H9 (cell line): Measurements from ENCODE around the gene ZNF345. TPM values are rescaled to one million over a fixed set of nuclear protein-coding genes. Genes with fewer than 3 reads are reported as not detected.

ENCODE experiments used
- DNase-seq: peaks from one replicate; pipeline ENCODE4 v3.0.0-alpha.2; 2017
- H2AFZ ChIP-seq: one replicate; pipeline ENCODE4 v1.6.1; 2013; ENCODE audit warnings: mild to moderate bottlenecking, low read length, control low read depth, moderate library complexity
- H2AK5ac ChIP-seq: 2 replicates; pipeline ENCODE4 v1.6.1; 2013; ENCODE audit warnings: low read length, control low read depth, mixed read lengths; ENCODE audit not compliant: insufficient read length
- H2BK120ac ChIP-seq: one replicate; pipeline ENCODE4 v1.6.1; 2013; ENCODE audit warnings: low read depth, mild to moderate bottlenecking, low read length, control low read depth, inconsistent platforms; ENCODE audit not compliant: poor library complexity, severe bottlenecking
- H2BK12ac ChIP-seq: 2 replicates; pipeline ENCODE4 v1.6.1; 2013; ENCODE audit warnings: low read length, control low read depth, mixed read lengths, low read depth; ENCODE audit not compliant: insufficient read length
- H2BK15ac ChIP-seq: 2 replicates; pipeline ENCODE4 v1.6.1; 2013; ENCODE audit warnings: low read depth, low read length, control low read depth
- H2BK20ac ChIP-seq: one replicate; pipeline ENCODE4 v1.6.1; 2013; ENCODE audit warnings: low read depth, mild to moderate bottlenecking, low read length, control low read depth, inconsistent platforms; ENCODE audit not compliant: poor library complexity, severe bottlenecking
- H2BK5ac ChIP-seq: 2 replicates; pipeline ENCODE4 v1.6.1; 2013; ENCODE audit warnings: low read length, control low read depth, mixed read lengths; ENCODE audit not compliant: insufficient read length
- H3K14ac ChIP-seq: 2 replicates; pipeline ENCODE4 v1.6.1; 2013; ENCODE audit warnings: low read length, control low read depth; ENCODE audit not compliant: insufficient read depth
- H3K18ac ChIP-seq: 2 replicates; pipeline ENCODE4 v1.6.1; 2013; ENCODE audit warnings: low read depth, mild to moderate bottlenecking, mixed read lengths, low read length, control low read depth; ENCODE audit not compliant: insufficient read length
- H3K23ac ChIP-seq: 2 replicates; pipeline ENCODE4 v1.6.1; 2013; ENCODE audit warnings: low read length, control low read depth, mixed read lengths, low read depth; ENCODE audit not compliant: insufficient read length
- H3K23me2 ChIP-seq: 2 replicates; pipeline ENCODE4 v1.6.1; 2013; ENCODE audit warnings: low read depth, mild to moderate bottlenecking, mixed read lengths, low read length, control low read depth; ENCODE audit not compliant: insufficient read length, poor library complexity, severe bottlenecking
- H3K27ac ChIP-seq: 2 replicates; pipeline ENCODE4 v1.5.1; 2013; ENCODE audit warnings: low read length, control low read depth, mixed read lengths, low read depth; ENCODE audit not compliant: insufficient read length
- H3K27me3 ChIP-seq: 2 replicates; pipeline ENCODE4 v1.6.1; 2013; ENCODE audit warnings: low read length, control low read depth, inconsistent platforms; ENCODE audit not compliant: insufficient read depth
- H3K4ac ChIP-seq: 2 replicates; pipeline ENCODE4 v1.6.1; 2013; ENCODE audit warnings: low read depth, mild to moderate bottlenecking, control low read depth, inconsistent platforms, low read length, moderate library complexity
- H3K4me1 ChIP-seq: 2 replicates; pipeline ENCODE4 v1.6.1; 2013; ENCODE audit warnings: low read length, control low read depth, inconsistent platforms; ENCODE audit not compliant: insufficient read depth
- H3K4me2 ChIP-seq: 2 replicates; pipeline ENCODE4 v1.6.1; 2013; ENCODE audit warnings: low read length, control low read depth, mixed read lengths; ENCODE audit not compliant: insufficient read length, insufficient read depth
- H3K56ac ChIP-seq: 2 replicates; pipeline ENCODE4 v1.6.1; 2013; ENCODE audit warnings: low read depth, mild to moderate bottlenecking, mixed read lengths, low read length, control low read depth; ENCODE audit not compliant: insufficient read length
- H3K79me1 ChIP-seq: 2 replicates; pipeline ENCODE4 v1.6.1; 2013; ENCODE audit warnings: low read depth, mild to moderate bottlenecking, moderate library complexity, low read length, control low read depth, inconsistent platforms; ENCODE audit not compliant: insufficient read depth, poor library complexity, severe bottlenecking
- H3K79me2 ChIP-seq: 2 replicates; pipeline ENCODE4 v1.6.1; 2013; ENCODE audit warnings: low read length, control low read depth, inconsistent platforms; ENCODE audit not compliant: insufficient read depth
- H3K9ac ChIP-seq: 2 replicates; pipeline ENCODE4 v1.6.1; 2013; ENCODE audit warnings: low read length, control low read depth, mixed read lengths; ENCODE audit not compliant: insufficient read length; ENCODE audit errors: extremely low read depth
- H3K9me3 ChIP-seq: one replicate; pipeline ENCODE4 v1.6.1; 2013; ENCODE audit warnings: low read depth, low read length, inconsistent platforms; ENCODE audit not compliant: control insufficient read depth
- H3T11ph ChIP-seq: one replicate; pipeline ENCODE4 v1.6.1; 2013; ENCODE audit warnings: mild to moderate bottlenecking, low read length, control low read depth, inconsistent platforms
- H4K20me1 ChIP-seq: one replicate; pipeline ENCODE4 v1.6.1; 2013; ENCODE audit not compliant: control insufficient read depth, insufficient read length, insufficient read depth
- H4K5ac ChIP-seq: 2 replicates; pipeline ENCODE4 v1.6.1; 2013; ENCODE audit warnings: low read depth, mild to moderate bottlenecking, mixed read lengths, low read length, control low read depth; ENCODE audit not compliant: insufficient read length
- H4K8ac ChIP-seq: replicated peaks from 2 replicates; pipeline ENCODE4 v1.6.1; 2013; ENCODE audit warnings: low read length, control low read depth, mixed read lengths, low read depth; ENCODE audit not compliant: insufficient read length
- H4K91ac ChIP-seq: 2 replicates; pipeline ENCODE4 v1.6.1; 2013; ENCODE audit warnings: low read depth, mild to moderate bottlenecking, moderate library complexity, mixed read lengths, low read length, control low read depth; ENCODE audit not compliant: insufficient read length
- H3K27ac Mint-ChIP-seq, 3 experiments: 2 replicates in 2 of 3; 3 replicates in 1 of 3; pipeline ENCODE4 v1.8.0; 2020 to 2021; ENCODE audit warnings: mixed read lengths in 3 of 3, mild to moderate bottlenecking in 1 of 3, moderate library complexity in 1 of 3
- H3K27me3 Mint-ChIP-seq: 2 replicates; pipeline ENCODE4 v1.8.0; 2021; ENCODE audit warnings: low read depth, mild to moderate bottlenecking, moderate library complexity, mixed read lengths
- H3K36me3 Mint-ChIP-seq, 3 experiments: 2 replicates in 2 of 3; 3 replicates in 1 of 3; pipeline ENCODE4 v1.8.0; 2020 to 2021; ENCODE audit warnings: low read depth in 3 of 3, mixed read lengths in 3 of 3; ENCODE audit not compliant: insufficient read depth in 1 of 3
- H3K4me1 Mint-ChIP-seq, 2 experiments: 2 replicates each; pipeline ENCODE4 v1.8.0; 2020; ENCODE audit warnings: mixed read lengths in 2 of 2
- H3K4me3 Mint-ChIP-seq, 2 experiments: 2 replicates in 1 of 2; 3 replicates in 1 of 2; pipeline ENCODE4 v1.8.0; 2020 to 2021; ENCODE audit warnings: mild to moderate bottlenecking in 2 of 2, mixed read lengths in 2 of 2, moderate library complexity in 1 of 2
- H3K9me3 Mint-ChIP-seq, 2 experiments: 2 replicates in 1 of 2; 3 replicates in 1 of 2; pipeline ENCODE4 v1.8.0; 2020; ENCODE audit warnings: mild to moderate bottlenecking in 2 of 2, mixed read lengths in 2 of 2, moderate library complexity in 1 of 2
- CTCF ChIP-seq: fragments of 200-600 bp; sonication (generic); conservative IDR thresholded peaks from 3 replicates; pipeline ENCODE4 v1.8.0; 2021; ENCODE audit warnings: antibody characterized with exemption, mild to moderate bottlenecking
- WGBS: extraction: QIAGEN DNeasy Blood & Tissue Kit; methylation state at CpG from one replicate; pipeline ENCODE4 v1.1.7; 2013; ENCODE audit warnings: missing lambda C conversion rate, low lambda C conversion rate, mixed read lengths; ENCODE audit not compliant: insufficient read length; ENCODE audit errors: extremely low coverage; 5-methylcytosine and 5-hydroxymethylcytosine counted together
- total RNA-seq: library from RNA; stranded (reverse); gene quantifications from 2 replicates; pipeline ENCODE4 v1.2.1, GENCODE V29; 2021

Gene ZNF345
- total RNA-seq, 1 experiment from 2014 or later, result 6.0 TPM

- H3K23me2 ChIP-seq, result peaks cover 11% of the 10 kb centered on the region
- H3K23ac ChIP-seq, result no peak overlapping the region
- H2BK12ac ChIP-seq, result no peak overlapping the region
- H4K20me1 ChIP-seq, result no peaks in the 10 kb centered on the region
- H3K9me3 ChIP-seq, result no peaks in the 10 kb centered on the region
- no peaks in the 10 kb centered on the region for H3K4me1 ChIP-seq
- H4K5ac ChIP-seq, result no peak overlapping the region
- peak; percentile 92 for DNase-seq
- no peak overlapping the region for H4K91ac ChIP-seq
- H2AK5ac ChIP-seq, result no peak overlapping the region
- no peak overlapping the region for H2BK5ac ChIP-seq
- Mint-ChIP-seq H3K4me3 (no peak overlapping the region), H3K4me1 (peaks cover 2 to 3% of the 10 kb centered on the region in 2 experiments), H3K9me3 (peaks cover 12 to 37% of the 10 kb centered on the region in 2 experiments; a peak in 4 of 5 replicates), H3K36me3 (peaks cover 29 to 46% (median 42%) of the 10 kb centered on the region in 3 experiments), H3K27me3 (no peaks in the 10 kb centered on the region), H3K27ac (no peak overlapping the region)
- H2AFZ ChIP-seq, result no peak overlapping the region
- H3K4ac ChIP-seq, result no peak overlapping the region
- no peaks in the 10 kb centered on the region for H3K27me3 ChIP-seq
- H3K79me1 ChIP-seq, result no peaks in the 10 kb centered on the region
- H3K9ac ChIP-seq, result peak overlapping the region; percentile 56
- no peak overlapping the region for H3K27ac ChIP-seq
- no peaks in the 10 kb centered on the region; the same call in 1 of the 2 replicates for H3K79me2 ChIP-seq
- no peak for TF ChIP-seq CTCF
- H4K8ac ChIP-seq, result no peak overlapping the region
- H3K18ac ChIP-seq, result peak overlapping the region; percentile 3
- no peak overlapping the region for H3K56ac ChIP-seq
- no peak overlapping the region for H3T11ph ChIP-seq
- peak overlapping the region; percentile 25; the same call in 1 of the 2 replicates for H3K14ac ChIP-seq
- H2BK15ac ChIP-seq, result no peak overlapping the region
- H3K4me2 ChIP-seq, result peak overlapping the region; percentile 93
- no peak overlapping the region for H2BK120ac ChIP-seq
- WGBS, result no CpG with 5 or more reads among the region's 36 CpGs
- H2BK20ac ChIP-seq, result no peak overlapping the region
These were observed 746 bp upstream of the ZNF345 start for GRCh38 chr19:36849701-36850558.
